Mammary epithelial cell (primary cell): ENCODE data around the gene NUP214.

Source experiments
- CTCF ChIP-seq, 2 donors: IDR thresholded peaks in 1 of 2; conservative IDR thresholded peaks in 1 of 2; 2 replicates each; pipeline ENCODE4 v1.5.1; 2011 to 2012; ENCODE audit warnings: inconsistent platforms in 2 of 2, low read length in 2 of 2, mild to moderate bottlenecking in 2 of 2, control low read depth in 1 of 2, low read depth in 1 of 2; ENCODE audit not compliant: insufficient read depth in 1 of 2; ENCODE audit errors: extremely low read depth in 1 of 2
- EZH2 ChIP-seq: IDR thresholded peaks from 2 replicates; pipeline ENCODE4 v1.6.1; 2012; ENCODE audit warnings: low read length, inconsistent platforms, borderline replicate concordance

DNA sequence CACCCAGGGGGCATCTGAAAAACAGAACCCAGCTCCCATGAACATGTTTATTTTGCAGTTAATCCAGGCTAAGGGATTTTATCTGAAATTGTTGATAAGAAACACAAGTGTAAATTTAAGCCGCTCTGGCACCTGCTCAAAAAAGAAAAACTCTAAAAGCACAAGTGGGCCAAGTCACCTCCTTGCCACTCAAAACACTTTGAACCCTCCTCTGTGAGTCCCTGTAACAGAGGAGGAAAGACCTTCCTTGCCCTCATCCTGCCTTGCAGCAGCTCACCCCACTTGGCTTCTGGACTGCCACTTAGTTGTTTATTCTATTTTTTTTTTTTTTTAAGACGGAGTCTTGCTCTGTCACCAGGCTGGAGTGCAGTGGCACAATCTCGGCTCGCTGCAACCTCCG, 111.4 kb downstream of the NUP214 start:
- TF ChIP-seq CTCF (conservative IDR thresholded peaks at IDR 0.05 in 1 of 2, IDR thresholded peaks at IDR 0.05 in 1 of 2; ENCODE audit: extremely low read depth in 1 of 2, insufficient read depth in 1 of 2, low read depth in 1 of 2, low read length in 2 of 2) (no peak), EZH2 (no peak)
